Tibial nerve (tissue), 4 donors: Measurements from ENCODE around the gene USP17L15.
"Not testable (repeated sequence)": the region's sequence is repeated elsewhere in the genome, so short reads cannot be mapped to it uniquely, and the experiment has no call there.

Experiments used
- EP300 ChIP-seq, 2 donors: sonication (generic); formaldehyde crosslinking; IDR thresholded peaks; one replicate each; pipeline ENCODE4 v1.6.1; 2017; ENCODE audit warnings: antibody characterized with exemption in 2 of 2, mild to moderate bottlenecking in 1 of 2
- POLR2A ChIP-seq, 2 donors: fragments of 450-650 bp; IDR thresholded peaks; one replicate each; pipeline ENCODE4 v1.6.1; 2017; ENCODE audit warnings: antibody characterized with exemption in 2 of 2, mild to moderate bottlenecking in 2 of 2, moderate library complexity in 2 of 2
- TF ChIP-seq, protein P1 (sequence below), 5 experiments: fragments of 200-600 bp in 3 of 5; fragments of 450-650 bp in 2 of 5; sonication (generic) in 3 of 5; IDR thresholded peaks; one replicate each; pipeline ENCODE4 v1.5.1; 2016 to 2019; ENCODE audit warnings: antibody characterized with exemption in 5 of 5, mild to moderate bottlenecking in 3 of 5, moderate library complexity in 2 of 5

DNA sequence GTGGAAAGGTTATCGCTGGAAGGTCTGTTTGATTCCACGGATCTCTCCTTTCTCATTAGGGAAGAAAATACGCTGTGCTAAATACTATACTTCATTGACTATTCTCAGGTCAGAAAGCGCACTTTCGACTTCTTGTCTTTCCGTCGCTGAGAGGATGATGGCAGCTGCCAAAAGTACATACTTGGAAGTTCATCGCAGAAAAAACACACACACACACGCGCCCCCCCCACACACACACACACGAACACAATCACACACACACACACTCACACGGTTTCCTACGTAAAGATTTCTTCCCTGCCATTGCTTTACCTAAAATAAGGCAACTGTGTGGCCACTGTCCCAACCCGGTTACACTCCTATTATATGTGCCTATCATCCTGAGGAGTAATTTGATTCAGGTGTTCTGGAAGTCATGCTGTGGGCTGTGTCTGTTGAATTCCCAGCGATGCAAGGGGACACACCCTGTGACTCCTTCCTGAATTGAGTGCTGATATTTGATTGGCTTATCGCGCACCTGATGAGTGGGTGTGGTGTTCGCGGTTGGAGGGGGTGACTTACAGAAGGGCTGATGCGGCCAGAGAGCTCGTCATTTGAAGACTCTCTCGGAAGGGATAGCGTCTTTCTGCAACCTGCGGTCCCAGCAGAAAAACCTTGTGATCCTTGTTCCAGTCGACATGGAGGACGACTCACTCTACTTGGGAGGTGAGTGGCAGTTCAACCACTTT lies 13.9 kb downstream of the USP17L15 start, which contains the start of gene USP17L18:
- TF ChIP-seq, protein P1, sequence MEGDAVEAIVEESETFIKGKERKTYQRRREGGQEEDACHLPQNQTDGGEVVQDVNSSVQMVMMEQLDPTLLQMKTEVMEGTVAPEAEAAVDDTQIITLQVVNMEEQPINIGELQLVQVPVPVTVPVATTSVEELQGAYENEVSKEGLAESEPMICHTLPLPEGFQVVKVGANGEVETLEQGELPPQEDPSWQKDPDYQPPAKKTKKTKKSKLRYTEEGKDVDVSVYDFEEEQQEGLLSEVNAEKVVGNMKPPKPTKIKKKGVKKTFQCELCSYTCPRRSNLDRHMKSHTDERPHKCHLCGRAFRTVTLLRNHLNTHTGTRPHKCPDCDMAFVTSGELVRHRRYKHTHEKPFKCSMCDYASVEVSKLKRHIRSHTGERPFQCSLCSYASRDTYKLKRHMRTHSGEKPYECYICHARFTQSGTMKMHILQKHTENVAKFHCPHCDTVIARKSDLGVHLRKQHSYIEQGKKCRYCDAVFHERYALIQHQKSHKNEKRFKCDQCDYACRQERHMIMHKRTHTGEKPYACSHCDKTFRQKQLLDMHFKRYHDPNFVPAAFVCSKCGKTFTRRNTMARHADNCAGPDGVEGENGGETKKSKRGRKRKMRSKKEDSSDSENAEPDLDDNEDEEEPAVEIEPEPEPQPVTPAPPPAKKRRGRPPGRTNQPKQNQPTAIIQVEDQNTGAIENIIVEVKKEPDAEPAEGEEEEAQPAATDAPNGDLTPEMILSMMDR (IDR thresholded peaks at IDR 0.05): not testable (repeated sequence)
- TF ChIP-seq POLR2A, EP300 (IDR thresholded peaks at IDR 0.05): not testable (repeated sequence)
